ENCODE measurements around the gene CRMP1.

- no peak for TF ChIP-seq CTCF (IDR thresholded peaks at IDR 0.05)
- TF ChIP-seq POLR2A (IDR thresholded peaks at IDR 0.05): no peak
Measured at GRCh38 chr4:5797866-5798265, 95.0 kb downstream of the CRMP1 start.
